Mononuclear cell (primary cell): ENCODE results near the gene AREG. TPM values are rescaled to one million over a fixed set of nuclear protein-coding genes. Genes with fewer than 3 reads are reported as not detected.

Source experiments
- H3K27me3 ChIP-seq: 2 replicates; pipeline ENCODE4 v1.6.0; 2011; ENCODE audit warnings: low read length, control low read depth; ENCODE audit not compliant: insufficient read depth
- H3K4me1 ChIP-seq: 2 replicates; pipeline ENCODE4 v1.5.1; 2011; ENCODE audit warnings: mild to moderate bottlenecking, low read length, control low read depth; ENCODE audit not compliant: insufficient read depth
- H3K4me3 ChIP-seq: 2 replicates; pipeline ENCODE4 v1.5.1; 2011; ENCODE audit warnings: mild to moderate bottlenecking, low read length, moderate library complexity
- H3K9me3 ChIP-seq: 2 replicates; pipeline ENCODE4 v1.5.1; 2011; ENCODE audit warnings: low read depth, mild to moderate bottlenecking, control low read depth, low read length
- total RNA-seq: library from RNA; depleted of rRNA; stranded (reverse); fragments of >200 nt; gene quantifications from one replicate; pipeline ENCODE4 v1.2.3, GENCODE V29; 2012

The AREG gene
- total RNA-seq, 1 donor, result 20.1 TPM

DNA sequence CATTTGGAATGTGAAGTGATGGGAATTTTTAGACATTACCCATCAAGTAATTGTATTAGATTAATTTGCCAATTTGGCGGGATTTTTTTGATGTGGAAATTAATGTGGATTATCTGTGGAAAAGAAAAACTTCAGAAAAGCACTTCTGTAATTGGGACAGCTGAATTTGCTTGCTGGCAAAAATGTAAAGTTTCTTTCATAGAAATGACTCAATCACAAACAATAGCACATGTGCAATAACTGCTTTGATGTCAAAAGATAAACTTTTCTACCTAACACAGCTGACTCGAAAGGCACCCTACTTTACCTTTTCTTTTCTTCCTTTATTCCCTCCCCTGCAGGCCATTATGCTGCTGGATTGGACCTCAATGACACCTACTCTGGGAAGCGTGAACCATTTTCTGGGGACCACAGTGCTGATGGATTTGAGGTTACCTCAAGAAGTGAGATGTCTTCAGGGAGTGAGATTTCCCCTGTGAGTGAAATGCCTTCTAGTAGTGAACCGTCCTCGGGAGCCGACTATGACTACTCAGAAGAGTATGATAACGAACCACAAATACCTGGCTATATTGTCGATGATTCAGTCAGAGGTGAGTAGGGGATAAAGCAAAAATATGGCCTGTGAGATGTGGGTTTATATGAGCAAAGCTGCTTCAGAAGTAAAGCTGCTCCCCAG lies 1.4 kb downstream of the AREG start:
- Histone ChIP-seq H3K9me3 (no peaks in the 10 kb centered on the region), H3K27me3 (no peaks in the 10 kb centered on the region), H3K4me3 (no peak overlapping the region), H3K4me1 (peaks cover 6% of the 10 kb centered on the region)

DNA sequence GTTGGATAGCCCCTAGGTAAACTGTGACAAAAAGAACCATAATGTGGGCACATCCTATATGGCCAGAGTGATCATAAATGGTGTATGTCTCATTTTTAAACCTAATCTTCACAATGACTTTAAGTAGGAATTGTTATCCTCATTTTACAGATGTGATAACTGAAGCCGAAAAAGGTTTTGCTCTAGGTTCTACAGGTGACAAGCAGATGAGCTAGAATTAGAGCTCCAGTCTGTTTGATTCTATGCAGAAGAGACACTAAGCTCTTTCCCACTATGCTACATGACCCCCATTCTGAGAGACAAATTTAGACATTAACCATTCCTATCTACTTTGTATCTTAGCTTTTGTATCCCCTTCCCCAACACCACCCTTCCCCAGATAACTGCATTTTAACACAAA lies 2.0 kb downstream of the AREG start:
- no peak overlapping the region for H3K4me3 ChIP-seq
- no peaks in the 10 kb centered on the region for H3K9me3 ChIP-seq
- H3K27me3 ChIP-seq, result no peaks in the 10 kb centered on the region
- H3K4me1 ChIP-seq, result peaks cover 6% of the 10 kb centered on the region

DNA sequence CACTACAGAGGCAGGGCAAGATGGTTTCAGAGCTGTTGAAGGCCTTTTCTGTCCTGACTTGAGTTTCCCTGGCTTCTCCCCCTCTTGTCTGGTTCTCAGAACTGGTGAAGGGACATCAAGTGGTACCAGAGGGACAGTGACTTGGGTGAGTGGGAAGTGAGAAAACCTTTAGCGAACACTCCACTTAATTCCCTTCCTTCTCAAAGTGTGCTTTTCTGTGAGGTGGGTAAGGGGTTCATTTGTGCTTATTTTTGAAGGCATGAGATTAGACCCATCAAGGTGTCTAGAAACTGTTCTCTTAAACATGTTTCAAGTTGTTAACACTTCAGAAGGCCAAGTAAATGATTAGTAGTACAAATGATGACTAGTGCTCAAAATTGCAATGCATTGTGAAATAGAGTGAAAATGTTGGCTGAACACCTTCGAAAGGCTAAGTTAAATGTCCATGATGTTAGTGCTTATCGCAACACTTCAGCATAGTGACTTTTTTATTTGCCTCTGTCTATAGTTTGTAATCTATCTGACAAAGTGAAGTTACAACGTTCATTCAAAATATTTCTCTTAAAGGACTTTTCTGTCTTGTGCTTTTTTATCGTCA lies 2.8 kb downstream of the AREG start:
- H3K9me3 ChIP-seq, result no peaks in the 10 kb centered on the region
- H3K4me3 ChIP-seq, result no peak overlapping the region
- H3K4me1 ChIP-seq, result peaks cover 6% of the 10 kb centered on the region
- no peaks in the 10 kb centered on the region for H3K27me3 ChIP-seq

DNA sequence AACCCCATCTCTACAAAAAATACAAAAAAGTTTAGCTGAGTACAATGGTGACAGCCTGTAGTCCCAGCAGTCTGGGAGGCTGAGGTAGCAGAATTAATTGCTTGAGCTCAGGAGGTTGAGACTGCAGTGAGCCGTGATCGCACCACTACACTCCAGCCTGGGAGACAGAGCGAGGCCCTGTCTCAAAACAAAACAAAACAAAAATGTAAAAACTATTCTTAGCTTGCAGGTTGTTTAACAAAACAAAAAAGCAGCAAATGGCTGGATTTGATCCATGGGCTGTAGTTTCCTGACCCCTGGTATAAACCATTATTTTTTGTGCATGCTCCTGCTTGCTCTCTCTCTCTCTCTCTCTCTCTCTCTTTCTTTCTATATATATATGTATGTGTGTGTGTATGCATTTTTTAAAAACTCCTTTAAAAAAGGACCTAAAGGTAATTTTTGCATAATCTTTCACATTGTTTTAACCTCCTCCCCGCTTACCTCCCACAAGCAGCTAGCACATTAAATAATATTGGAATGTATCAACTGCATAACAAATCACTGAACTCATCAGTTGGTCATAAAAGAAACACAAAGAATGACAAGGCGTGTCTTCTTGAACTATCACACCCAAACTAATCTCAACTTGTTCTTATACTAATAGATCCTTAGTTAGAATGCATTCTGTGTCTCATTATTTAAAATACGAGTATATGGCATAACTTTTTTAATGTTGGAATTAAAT lies 4.8 kb downstream of the AREG start:
- H3K27me3 ChIP-seq, result no peaks in the 10 kb centered on the region
- H3K4me1 ChIP-seq, result peaks cover 6% of the 10 kb centered on the region
- H3K9me3 ChIP-seq, result no peaks in the 10 kb centered on the region
- H3K4me3 ChIP-seq, result no peak overlapping the region

DNA sequence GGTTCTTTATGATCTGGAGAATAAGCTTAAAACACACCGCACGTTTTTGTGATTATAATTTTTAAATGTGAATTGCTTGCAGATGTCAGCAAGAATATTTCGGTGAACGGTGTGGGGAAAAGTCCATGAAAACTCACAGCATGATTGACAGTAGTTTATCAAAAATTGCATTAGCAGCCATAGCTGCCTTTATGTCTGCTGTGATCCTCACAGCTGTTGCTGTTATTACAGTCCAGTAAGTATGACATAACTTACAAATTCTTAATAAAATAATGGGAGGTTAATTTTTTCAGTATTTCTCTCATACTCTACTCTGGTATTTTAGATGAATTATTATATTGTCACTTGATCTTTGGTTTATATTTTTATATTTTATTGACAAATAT lies 5.4 kb downstream of the AREG start:
- Histone ChIP-seq H3K4me1 (peaks cover 4% of the 10 kb centered on the region), H3K27me3 (no peaks in the 10 kb centered on the region)

DNA sequence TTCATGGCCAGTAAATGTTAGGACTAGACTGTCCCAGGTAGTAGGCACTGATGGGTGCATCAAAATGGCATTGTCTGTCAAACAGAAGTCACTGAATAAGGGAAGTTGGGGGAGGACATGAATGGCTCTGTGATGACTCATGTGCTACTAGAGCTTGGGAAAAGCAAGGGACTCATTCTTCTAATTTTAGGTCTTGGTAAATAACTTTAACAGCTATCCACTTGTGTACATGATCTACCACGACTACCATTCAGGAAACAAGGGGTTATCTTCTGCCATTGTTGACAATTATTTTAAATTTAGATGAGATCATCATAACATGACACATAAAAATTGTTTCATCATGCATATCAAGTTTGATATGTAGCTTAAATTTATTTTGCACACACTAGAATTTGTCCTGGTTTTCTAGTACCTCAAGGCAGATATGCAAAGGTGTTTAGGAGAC lies 6.3 kb downstream of the AREG start:
- H3K27me3 ChIP-seq, result no peaks in the 10 kb centered on the region
- no peak overlapping the region for H3K4me3 ChIP-seq
- no peaks in the 10 kb centered on the region for H3K4me1 ChIP-seq
- no peaks in the 10 kb centered on the region for H3K9me3 ChIP-seq

More for the DNA sequence above, 5.4 kb downstream of the AREG start:
- Histone ChIP-seq H3K9me3 (no peaks in the 10 kb centered on the region), H3K4me3 (no peak overlapping the region)

DNA sequence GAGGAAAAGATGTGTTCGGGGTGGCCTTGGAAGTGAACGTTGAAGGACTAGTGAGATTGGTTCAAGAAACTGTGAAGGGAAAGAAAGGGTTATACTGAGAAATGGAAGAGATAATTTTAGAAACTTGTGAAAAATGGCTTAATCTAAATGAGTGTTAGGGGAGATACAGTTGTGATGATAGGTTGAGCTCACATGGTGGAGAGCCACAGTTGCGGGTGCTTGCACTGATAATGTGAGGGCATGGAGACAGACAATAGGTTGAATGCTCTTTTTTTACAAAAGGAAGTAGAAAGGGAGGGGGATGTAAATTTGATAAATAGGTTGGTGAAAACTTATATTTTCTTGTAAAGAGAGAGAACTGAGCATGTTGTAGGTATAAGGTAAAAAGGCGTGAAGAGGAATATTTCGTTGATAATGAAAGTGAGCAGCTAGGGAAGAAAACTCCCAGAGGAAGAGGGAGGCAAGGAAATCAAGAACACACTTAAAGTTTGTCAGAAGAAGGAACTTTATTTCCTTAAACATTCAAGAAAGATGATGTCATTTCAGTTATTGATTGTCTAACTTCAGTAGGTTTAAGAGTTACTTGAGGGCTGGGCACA lies 8.2 kb downstream of the AREG start:
- Histone ChIP-seq H3K9me3 (no peaks in the 10 kb centered on the region), H3K4me3 (no peak overlapping the region), H3K27me3 (no peaks in the 10 kb centered on the region), H3K4me1 (no peaks in the 10 kb centered on the region)

DNA sequence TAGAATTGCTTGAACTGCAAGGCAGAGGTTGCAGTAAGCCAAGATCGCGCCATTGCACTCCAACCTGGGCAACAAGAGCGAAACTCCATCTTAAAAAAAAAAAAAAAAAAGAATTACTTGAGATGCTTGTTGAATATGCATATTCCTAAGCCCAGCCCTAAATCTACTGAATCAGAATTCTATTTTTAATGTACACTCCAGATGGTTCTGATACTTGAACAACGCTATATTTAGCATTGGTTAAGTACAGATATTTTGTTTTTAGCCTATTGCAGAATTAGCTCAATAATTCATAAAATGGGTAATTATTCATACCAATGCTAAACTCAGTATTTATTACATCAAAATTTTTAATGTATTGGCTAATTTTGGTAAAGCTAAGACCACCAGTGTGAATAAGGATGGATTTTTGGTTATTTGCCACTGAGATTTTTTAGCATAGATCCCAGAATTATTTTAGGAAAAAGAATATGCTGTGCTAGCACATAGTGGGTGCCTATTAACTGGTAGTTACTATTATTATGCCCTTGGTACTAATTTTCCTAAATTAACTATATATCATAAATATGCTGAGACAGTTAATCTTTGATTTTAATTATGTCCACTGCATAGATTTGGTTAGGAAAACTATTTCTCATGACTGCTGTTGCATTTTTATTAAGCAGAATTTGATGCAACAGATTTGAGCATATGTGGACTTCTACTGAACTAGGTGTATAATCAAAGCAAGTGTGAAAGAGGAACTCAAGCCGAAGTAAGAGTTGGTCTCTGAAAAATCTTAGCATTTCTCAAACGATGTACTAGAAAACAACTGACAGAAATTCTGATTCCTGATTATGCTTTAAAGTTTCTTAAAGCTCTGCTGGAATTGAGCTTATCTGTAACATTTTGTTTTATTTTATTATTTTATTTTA lies 9.2 kb downstream of the AREG start:
- Histone ChIP-seq H3K4me3 (no peak overlapping the region), H3K27me3 (no peaks in the 10 kb centered on the region), H3K4me1 (no peaks in the 10 kb centered on the region)

DNA sequence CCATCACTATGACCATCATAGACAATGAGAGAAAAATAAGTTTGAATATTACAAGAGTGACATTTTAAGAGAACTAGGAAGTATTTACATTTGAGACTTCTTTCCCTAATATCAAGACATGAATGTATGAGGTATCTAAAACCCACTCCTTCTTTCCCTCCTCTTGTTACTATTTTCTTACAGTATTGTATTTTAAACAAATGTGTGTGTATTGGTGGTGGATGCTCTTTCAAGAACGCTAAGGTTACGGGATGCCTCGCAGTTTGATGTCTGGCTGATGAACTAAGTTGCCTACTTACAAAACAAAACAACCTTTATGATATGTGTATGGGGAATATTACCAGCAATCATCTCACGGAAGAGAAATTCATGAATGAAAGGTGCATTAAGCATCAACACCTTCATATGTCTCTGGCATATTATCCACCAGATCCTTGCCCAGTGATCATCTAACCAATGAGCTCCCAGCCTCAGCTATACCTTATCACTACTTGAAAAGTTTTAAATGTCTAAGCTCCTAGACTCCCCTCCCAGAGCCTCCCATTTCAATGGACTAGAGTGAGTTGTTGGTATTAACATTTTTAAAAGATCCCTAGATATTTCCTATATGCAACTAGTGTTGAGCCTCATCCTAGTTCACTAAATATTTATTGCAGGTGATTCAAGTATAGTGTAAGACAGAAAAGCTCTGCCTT lies 10.6 kb downstream of the AREG start:
- peaks cover 2% of the 10 kb centered on the region for H3K9me3 ChIP-seq
- peaks cover 1% of the 10 kb centered on the region for H3K27me3 ChIP-seq
- H3K4me3 ChIP-seq, result no peak overlapping the region
- H3K4me1 ChIP-seq, result no peaks in the 10 kb centered on the region

More for the DNA sequence above, 9.2 kb downstream of the AREG start:
- H3K9me3 ChIP-seq, result no peaks in the 10 kb centered on the region

DNA sequence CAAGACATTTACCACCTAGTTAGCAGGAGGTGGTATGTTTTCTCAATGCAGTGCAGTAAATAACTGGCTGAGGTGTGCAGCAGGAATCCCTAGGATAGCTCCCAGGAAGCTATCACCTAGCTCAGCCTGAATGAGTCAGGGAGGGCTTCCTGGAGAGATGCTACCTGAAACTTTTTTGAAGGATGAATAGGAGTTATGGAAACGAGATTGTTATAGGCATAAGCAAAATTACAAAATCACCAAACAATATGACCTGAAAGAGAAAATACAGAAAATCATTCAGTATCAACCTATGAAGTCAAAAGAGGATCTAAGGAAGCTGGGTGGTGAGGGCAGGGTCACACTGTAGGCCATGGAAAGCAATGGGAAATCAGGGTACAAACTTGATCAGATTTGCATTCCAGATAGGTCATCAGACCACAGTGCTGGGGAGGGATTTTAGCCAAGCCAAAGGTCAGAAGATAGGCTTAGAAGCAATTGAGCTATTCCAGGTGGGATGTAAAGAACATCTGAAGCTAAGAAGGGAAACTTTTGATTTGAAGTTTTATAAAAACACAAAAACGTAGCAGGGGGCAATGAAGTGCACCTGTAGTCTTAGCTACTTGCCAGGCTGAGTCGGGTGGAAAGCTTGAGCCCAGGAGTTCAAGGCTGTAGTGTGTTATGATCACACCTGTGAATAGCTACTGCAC lies 11.3 kb downstream of the AREG start:
- H3K4me3 ChIP-seq, result no peak overlapping the region
- peaks cover 9% of the 10 kb centered on the region for H3K9me3 ChIP-seq
- no peaks in the 10 kb centered on the region for H3K4me1 ChIP-seq
- H3K27me3 ChIP-seq, result peaks cover 4% of the 10 kb centered on the region

DNA sequence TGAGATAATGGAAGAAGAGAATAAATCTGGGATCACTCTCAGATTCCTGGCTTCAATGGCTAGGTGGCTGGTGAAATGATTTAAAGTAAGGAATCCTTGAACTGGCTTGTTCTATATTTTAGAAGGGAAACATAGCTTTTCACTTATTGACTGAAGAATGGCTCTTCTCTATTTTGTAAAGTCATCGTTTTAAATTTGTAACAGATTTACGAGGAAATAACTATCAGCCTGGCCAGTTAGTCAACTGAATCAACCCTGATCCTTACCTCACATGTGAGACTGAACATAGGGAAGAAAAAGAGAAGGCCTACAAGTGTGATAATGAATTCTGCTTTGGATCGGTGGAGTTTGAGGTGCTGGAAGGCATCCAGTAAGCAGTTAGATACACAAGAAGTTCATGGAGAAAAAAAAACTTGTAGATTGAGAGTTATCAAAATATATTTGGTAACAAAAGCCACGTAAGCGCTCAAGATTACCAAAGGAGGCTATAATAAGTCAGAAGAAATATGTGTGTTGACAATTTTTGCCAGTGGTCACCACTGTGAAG lies 12.0 kb downstream of the AREG start:
- H3K4me1 ChIP-seq, result no peaks in the 10 kb centered on the region
- peaks cover 9% of the 10 kb centered on the region for H3K9me3 ChIP-seq
- peaks cover 4% of the 10 kb centered on the region for H3K27me3 ChIP-seq
- no peak overlapping the region for H3K4me3 ChIP-seq

DNA sequence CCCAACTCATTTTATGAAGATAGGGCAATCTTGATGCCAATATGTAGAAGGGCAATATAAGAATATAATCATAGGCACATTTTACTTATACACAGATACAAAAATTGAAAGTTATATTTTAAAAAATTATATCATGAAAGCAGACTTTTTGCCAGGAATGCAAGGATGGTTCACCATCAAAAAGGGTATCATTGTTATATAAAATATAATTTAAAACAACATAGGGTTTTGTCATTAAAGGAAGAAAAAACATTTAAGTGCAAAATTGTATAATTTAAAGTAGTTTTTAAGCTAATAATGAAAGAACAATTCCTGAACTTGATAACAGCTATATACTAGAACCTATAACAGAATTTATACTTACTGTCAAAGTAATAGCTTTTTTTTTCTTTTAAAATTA lies 15.9 kb downstream of the AREG start:
- peaks cover 4% of the 10 kb centered on the region for H3K27me3 ChIP-seq
- H3K9me3 ChIP-seq, result peaks cover 9% of the 10 kb centered on the region
- no peak overlapping the region for H3K4me3 ChIP-seq
- no peaks in the 10 kb centered on the region for H3K4me1 ChIP-seq

DNA sequence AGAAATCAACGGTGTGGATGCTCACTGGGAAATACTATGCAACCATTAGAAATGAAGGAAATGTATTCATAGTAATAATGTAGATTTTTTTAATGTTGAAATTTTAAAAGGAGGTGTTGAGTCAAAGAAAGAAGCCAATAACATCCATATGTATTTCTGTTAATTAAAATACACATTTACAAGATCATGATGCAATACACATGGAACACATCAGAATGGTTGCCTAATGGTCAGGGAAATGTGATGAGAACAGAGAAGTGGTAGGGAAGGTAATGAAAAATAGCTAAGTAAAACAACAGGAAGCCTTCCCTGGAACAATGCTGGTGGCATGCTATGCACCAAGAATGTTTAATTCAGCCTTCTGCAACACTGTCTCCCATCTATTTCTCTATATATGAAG lies 18.2 kb downstream of the AREG start:
- Histone ChIP-seq H3K27me3 (peaks cover 4% of the 10 kb centered on the region), H3K4me1 (no peaks in the 10 kb centered on the region), H3K4me3 (no peak overlapping the region), H3K9me3 (peaks cover 9% of the 10 kb centered on the region)
